ENCODE data around the gene DNAJC17. TPM values are rescaled to one million over a fixed set of nuclear protein-coding genes. Genes with fewer than 3 reads are reported as not detected.

The DNAJC17 gene
- total RNA-seq, 4 donors from 2014 or later, result 20.4 to 40.2 (median 30.3) TPM

DNA sequence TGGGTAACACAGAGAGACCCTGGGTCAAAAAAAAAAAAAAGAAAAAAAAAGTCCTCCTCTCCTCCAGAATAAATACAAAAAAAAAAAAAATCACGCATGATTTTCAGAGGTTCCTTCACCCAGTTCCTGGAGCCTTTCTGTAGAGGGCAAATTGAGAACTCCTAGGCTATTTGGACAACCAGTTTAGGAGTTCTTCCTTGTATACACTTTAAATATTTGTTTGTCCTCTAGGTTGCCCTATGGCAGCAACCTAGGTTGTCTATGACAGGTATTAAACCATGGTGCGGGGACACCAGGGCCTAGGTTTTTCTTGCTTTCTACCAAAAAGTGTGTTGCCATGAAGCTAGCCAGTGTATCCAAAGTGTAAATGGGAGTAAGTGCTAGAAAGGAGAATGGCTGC lies 4.2 kb downstream of the DNAJC17 start:
- H3K4me1 ChIP-seq, result peaks cover 16% of the 10 kb centered on the region
- no peak overlapping the region for H3K27ac ChIP-seq

DNA sequence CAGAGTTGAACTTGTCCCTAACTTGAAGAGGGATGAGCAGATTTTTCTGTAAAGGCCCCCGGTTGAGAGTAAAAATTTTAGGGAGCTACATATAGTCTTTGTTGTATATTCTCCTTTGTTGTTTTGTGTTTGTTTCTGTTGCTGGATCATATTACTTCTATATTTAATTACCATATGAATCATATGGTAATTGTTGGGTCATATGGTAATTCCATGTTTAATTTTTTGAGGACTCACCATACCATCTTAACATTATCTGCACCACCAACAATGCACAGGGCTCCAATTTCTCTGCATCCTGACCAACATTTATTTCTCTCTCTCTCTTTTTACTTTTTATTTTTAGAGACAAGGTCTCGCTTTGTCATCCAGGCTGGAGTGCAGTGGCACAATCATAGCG lies 7.8 kb downstream of the DNAJC17 start:
- no peaks in the 10 kb centered on the region for H3K27me3 ChIP-seq
- H3K9me3 ChIP-seq, result no peaks in the 10 kb centered on the region
- WGBS, result 95% methylated on average over 3 of the region's 3 CpGs
- H3K36me3 ChIP-seq, result peaks cover 4% of the 10 kb centered on the region
- H3K4me1 ChIP-seq, result peaks cover 8% of the 10 kb centered on the region
- TF ChIP-seq POLR2A (IDR thresholded peaks at IDR 0.05) (no peak), EP300 (IDR thresholded peaks at IDR 0.05) (no peak), POLR2AphosphoS5 (IDR thresholded peaks at IDR 0.05) (no peak)
- TF ChIP-seq, protein P1, sequence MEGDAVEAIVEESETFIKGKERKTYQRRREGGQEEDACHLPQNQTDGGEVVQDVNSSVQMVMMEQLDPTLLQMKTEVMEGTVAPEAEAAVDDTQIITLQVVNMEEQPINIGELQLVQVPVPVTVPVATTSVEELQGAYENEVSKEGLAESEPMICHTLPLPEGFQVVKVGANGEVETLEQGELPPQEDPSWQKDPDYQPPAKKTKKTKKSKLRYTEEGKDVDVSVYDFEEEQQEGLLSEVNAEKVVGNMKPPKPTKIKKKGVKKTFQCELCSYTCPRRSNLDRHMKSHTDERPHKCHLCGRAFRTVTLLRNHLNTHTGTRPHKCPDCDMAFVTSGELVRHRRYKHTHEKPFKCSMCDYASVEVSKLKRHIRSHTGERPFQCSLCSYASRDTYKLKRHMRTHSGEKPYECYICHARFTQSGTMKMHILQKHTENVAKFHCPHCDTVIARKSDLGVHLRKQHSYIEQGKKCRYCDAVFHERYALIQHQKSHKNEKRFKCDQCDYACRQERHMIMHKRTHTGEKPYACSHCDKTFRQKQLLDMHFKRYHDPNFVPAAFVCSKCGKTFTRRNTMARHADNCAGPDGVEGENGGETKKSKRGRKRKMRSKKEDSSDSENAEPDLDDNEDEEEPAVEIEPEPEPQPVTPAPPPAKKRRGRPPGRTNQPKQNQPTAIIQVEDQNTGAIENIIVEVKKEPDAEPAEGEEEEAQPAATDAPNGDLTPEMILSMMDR (IDR thresholded peaks at IDR 0.05), result no peak
- H3K4me3 ChIP-seq, result no peak overlapping the region
- no peak for DNase-seq (ENCODE audit: low spot score in 2 of 2)
- H3K27ac ChIP-seq, result peak overlapping the region; percentile 61

More for the DNA sequence above, 4.2 kb downstream of the DNAJC17 start:
- Histone ChIP-seq H3K4me3 (no peak overlapping the region), H3K9me3 (no peaks in the 10 kb centered on the region), H3K27me3 (no peaks in the 10 kb centered on the region), H3K36me3 (peaks cover 4% of the 10 kb centered on the region)
- TF ChIP-seq, protein P1 (IDR thresholded peaks at IDR 0.05), result no peak
- TF ChIP-seq POLR2AphosphoS5 (IDR thresholded peaks at IDR 0.05) (no peak), EP300 (IDR thresholded peaks at IDR 0.05) (no peak), POLR2A (IDR thresholded peaks at IDR 0.05) (no peak)
- WGBS, result 86% methylated on average over 2 of the region's 2 CpGs
- no peak for DNase-seq (ENCODE audit: low spot score in 2 of 2)

DNA sequence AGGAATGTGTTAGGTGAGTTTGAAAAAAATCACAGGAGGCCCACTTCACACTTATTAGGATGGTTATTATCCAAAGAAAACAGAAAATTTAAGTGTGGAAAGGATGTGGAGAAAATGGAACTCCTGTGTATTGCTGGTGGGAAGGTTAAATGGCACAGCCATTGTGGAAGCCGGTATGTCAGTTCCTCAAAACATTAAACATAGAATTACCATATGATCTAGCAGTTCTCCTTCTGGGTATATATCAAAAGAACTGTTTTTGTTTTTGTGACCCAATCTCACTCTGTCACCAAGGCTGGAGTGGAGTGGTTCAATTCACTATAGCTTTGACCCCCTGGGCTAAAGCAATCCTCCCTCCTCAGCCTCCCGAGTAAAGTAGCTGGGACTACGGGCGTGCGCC lies 10.8 kb downstream of the DNAJC17 start:
- Histone ChIP-seq H3K9me3 (no peaks in the 10 kb centered on the region), H3K27me3 (no peaks in the 10 kb centered on the region), H3K36me3 (peaks cover 5% of the 10 kb centered on the region), H3K4me1 (peaks cover 18% of the 10 kb centered on the region), H3K4me3 (no peak overlapping the region), H3K27ac (no peak overlapping the region)
- WGBS, result 95% methylated on average over 5 of the region's 5 CpGs
- DNase-seq (ENCODE audit: low spot score in 2 of 2), result no peak
- TF ChIP-seq EP300 (IDR thresholded peaks at IDR 0.05) (no peak), POLR2A (IDR thresholded peaks at IDR 0.05) (no peak), POLR2AphosphoS5 (IDR thresholded peaks at IDR 0.05) (no peak)
- TF ChIP-seq, protein P1 (IDR thresholded peaks at IDR 0.05), result no peak

DNA sequence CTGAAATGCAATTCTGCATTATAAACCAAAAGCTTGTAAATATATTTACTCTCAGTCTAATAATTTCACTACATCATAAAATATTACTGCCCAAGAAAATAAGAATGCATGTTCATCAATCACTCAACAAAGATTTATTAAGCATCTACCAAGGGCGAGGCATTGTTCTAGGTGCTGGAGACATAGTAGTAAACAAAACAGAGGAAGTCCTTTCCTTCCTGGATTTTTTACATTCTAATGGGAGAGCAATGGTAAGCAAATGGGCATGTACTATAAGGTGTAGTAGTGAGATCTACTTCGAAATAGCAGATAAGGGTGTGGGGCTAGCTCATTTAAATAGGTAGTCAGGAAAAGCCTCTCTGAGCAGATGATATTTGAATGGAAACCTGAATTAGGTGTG lies 11.2 kb downstream of the DNAJC17 start:
- no peak for DNase-seq (ENCODE audit: low spot score in 2 of 2)
- WGBS, result 62% methylated on average over 2 of the region's 2 CpGs
- H3K27ac ChIP-seq, result no peak overlapping the region

DNA sequence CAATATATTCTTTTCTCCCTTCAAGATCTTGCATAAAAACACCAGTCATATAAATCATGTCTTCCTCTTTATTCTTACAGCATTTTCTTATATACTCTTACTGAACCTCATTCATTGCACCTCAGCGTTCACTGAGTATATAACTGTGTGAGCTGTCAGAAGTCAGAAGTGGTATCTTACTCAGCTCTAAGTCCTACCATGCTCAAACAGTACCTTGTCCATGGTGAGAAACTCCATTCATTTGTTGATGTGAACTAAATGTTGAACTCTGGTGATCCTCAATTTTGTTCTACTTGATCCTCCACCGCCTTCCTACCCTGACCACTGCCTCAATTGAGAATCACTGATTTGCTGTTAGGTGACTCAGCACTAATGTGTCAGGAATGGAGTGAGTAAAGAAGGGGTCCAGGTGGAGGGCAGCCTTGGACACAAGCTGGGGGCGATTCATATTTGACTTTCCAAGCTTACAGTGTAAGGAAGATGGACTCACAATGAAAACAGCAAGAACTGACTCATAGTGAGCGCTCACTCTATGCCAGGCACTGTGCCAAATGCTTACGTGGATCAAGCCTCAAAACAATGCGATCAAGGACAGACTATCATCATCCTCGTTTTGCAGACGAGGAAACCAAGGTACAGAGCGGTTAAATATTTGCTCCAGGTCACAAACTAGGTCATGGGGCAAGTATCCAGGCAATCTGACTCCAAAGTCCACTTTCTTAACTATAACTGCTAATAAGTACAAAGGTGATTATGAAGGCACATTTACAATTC lies 13.9 kb downstream of the DNAJC17 start:
- 66% methylated on average over 9 of the region's 9 CpGs for WGBS
- H3K27ac ChIP-seq, result no peak overlapping the region
- H3K4me1 ChIP-seq, result peaks cover 23% of the 10 kb centered on the region
- no peak for DNase-seq (ENCODE audit: low spot score in 2 of 2)
- no peak for TF ChIP-seq POLR2A (IDR thresholded peaks at IDR 0.05)
- no peak for TF ChIP-seq POLR2AphosphoS5 (IDR thresholded peaks at IDR 0.05)
- TF ChIP-seq, protein P1 (IDR thresholded peaks at IDR 0.05), result no peak
- no peak for TF ChIP-seq EP300 (IDR thresholded peaks at IDR 0.05)
- H3K27me3 ChIP-seq, result no peaks in the 10 kb centered on the region
- H3K36me3 ChIP-seq, result peaks cover 9% of the 10 kb centered on the region
- no peak overlapping the region for H3K4me3 ChIP-seq
- no peaks in the 10 kb centered on the region for H3K9me3 ChIP-seq

More for the DNA sequence above, 11.2 kb downstream of the DNAJC17 start:
- no peak for TF ChIP-seq POLR2A (IDR thresholded peaks at IDR 0.05)
- no peak for TF ChIP-seq POLR2AphosphoS5 (IDR thresholded peaks at IDR 0.05)
- TF ChIP-seq, protein P1 (IDR thresholded peaks at IDR 0.05), result no peak
- TF ChIP-seq EP300 (IDR thresholded peaks at IDR 0.05), result no peak
- no peaks in the 10 kb centered on the region for H3K27me3 ChIP-seq
- H3K9me3 ChIP-seq, result no peaks in the 10 kb centered on the region
- peaks cover 18% of the 10 kb centered on the region for H3K4me1 ChIP-seq
- H3K4me3 ChIP-seq, result no peak overlapping the region
- peaks cover 9% of the 10 kb centered on the region for H3K36me3 ChIP-seq
